Ascending aorta (tissue), 2 donors: ENCODE data around the gene GTPBP6. TPM values are rescaled to one million over a fixed set of nuclear protein-coding genes. Genes with fewer than 3 reads are reported as not detected.

ENCODE experiments used
- DNase-seq, 2 donors: peaks; one replicate each; pipeline ENCODE4 v3.0.0-alpha.2; 2019; ENCODE audit warnings: low spot score in 2 of 2
- H3K27ac ChIP-seq, 2 donors: fragments of 200-600 bp; sonication (generic); one replicate each; pipeline ENCODE4 v1.5.1; 2016 to 2017; ENCODE audit warnings: mild to moderate bottlenecking in 1 of 2
- H3K27me3 ChIP-seq: fragments of 200-600 bp; sonication (generic); one replicate; pipeline ENCODE4 v1.5.1; 2017
- H3K36me3 ChIP-seq, 2 donors: fragments of 200-600 bp; sonication (generic); one replicate each; pipeline ENCODE4 v1.5.1; 2016
- H3K4me1 ChIP-seq, 2 donors: fragments of 200-600 bp; sonication (generic); one replicate each; pipeline ENCODE4 v1.5.1; 2016 to 2017; ENCODE audit warnings: mild to moderate bottlenecking in 1 of 2
- H3K4me3 ChIP-seq, 2 donors: fragments of 200-600 bp; sonication (generic); one replicate each; pipeline ENCODE4 v1.5.1; 2016 to 2017; ENCODE audit warnings: mild to moderate bottlenecking in 1 of 2
- H3K9me3 ChIP-seq, 2 donors: fragments of 200-600 bp; sonication (generic); one replicate each; pipeline ENCODE4 v1.5.1; 2016
- CTCF ChIP-seq, 3 experiments: fragments of 200-600 bp in 2 of 3; fragments of 450-650 bp in 1 of 3; sonication (generic) in 2 of 3; IDR thresholded peaks; one replicate each; pipeline ENCODE4 v1.5.1; 2016 to 2019; ENCODE audit warnings: antibody characterized with exemption in 3 of 3, mild to moderate bottlenecking in 1 of 3, moderate library complexity in 1 of 3
- intact Hi-C: fragments of 100-400 bp; cut with DNase I; formaldehyde crosslinking; loops from one replicate; pipeline ENCODE4 v1.15.1; 2023
- total RNA-seq: library from RNA; depleted of rRNA; stranded (reverse); fragments of >200 nt; gene quantifications from one replicate; pipeline ENCODE4 v1.1.0, GENCODE V29; 2016

Gene GTPBP6
- total RNA-seq, 1 donor from 2014 or later, result 56.2 TPM

GRCh38 chrX:314781-315595 is 3.6 kb downstream of the GTPBP6 start:
- H3K27ac ChIP-seq, result no peak overlapping the region
- no peak for TF ChIP-seq CTCF (IDR thresholded peaks at IDR 0.05)
- peaks cover 0 to 8% of the 10 kb centered on the region in 2 donors for H3K4me1 ChIP-seq
- H3K36me3 ChIP-seq, result peaks cover 43 to 58% of the 10 kb centered on the region in 2 donors
- H3K4me3 ChIP-seq, result no peak overlapping the region
- no peaks in the 10 kb centered on the region for H3K9me3 ChIP-seq
- intact Hi-C loops, result no loop called here
- no peak for DNase-seq
- H3K27me3 ChIP-seq, result no peaks in the 10 kb centered on the region

GRCh38 chrX:314049-314448 is 4.5 kb downstream of the GTPBP6 start:
- H3K27me3 ChIP-seq, result no peaks in the 10 kb centered on the region
- intact Hi-C loops, result no loop called here
- H3K27ac ChIP-seq, result no peak overlapping the region
- no peak for TF ChIP-seq CTCF (IDR thresholded peaks at IDR 0.05)
- no peaks in the 10 kb centered on the region for H3K9me3 ChIP-seq
- H3K36me3 ChIP-seq, result peaks cover 47 to 63% of the 10 kb centered on the region in 2 donors
- no peak for DNase-seq
- H3K4me1 ChIP-seq, result no peaks in the 10 kb centered on the region
- no peak overlapping the region for H3K4me3 ChIP-seq

- H3K4me3 ChIP-seq, result no peak overlapping the region
- no peaks in the 10 kb centered on the region for H3K4me1 ChIP-seq
- no peak overlapping the region for H3K27ac ChIP-seq
- H3K27me3 ChIP-seq, result no peaks in the 10 kb centered on the region
- intact Hi-C loops, result no loop called here
- no peak for TF ChIP-seq CTCF (IDR thresholded peaks at IDR 0.05)
- no peak for DNase-seq
- no peaks in the 10 kb centered on the region for H3K9me3 ChIP-seq
- peaks cover 51 to 67% of the 10 kb centered on the region in 2 donors for H3K36me3 ChIP-seq
Measured at GRCh38 chrX:313546-313945, 5.0 kb downstream of the GTPBP6 start.

GRCh38 chrX:312621-313331 is 5.8 kb downstream of the GTPBP6 start:
- Histone ChIP-seq H3K27me3 (no peaks in the 10 kb centered on the region), H3K4me3 (no peak overlapping the region), H3K9me3 (no peaks in the 10 kb centered on the region), H3K36me3 (peaks cover 56 to 71% of the 10 kb centered on the region in 2 donors), H3K27ac (no peak overlapping the region), H3K4me1 (no peaks in the 10 kb centered on the region)
- no peak for TF ChIP-seq CTCF (IDR thresholded peaks at IDR 0.05)
- intact Hi-C loops, result no loop called here
- no peak for DNase-seq

GRCh38 chrX:311156-312129 is 7.2 kb downstream of the GTPBP6 start:
- H3K36me3 ChIP-seq, result peaks cover 68 to 79% of the 10 kb centered on the region in 2 donors

More at GRCh38 chrX:311156-312129, 7.2 kb downstream of the GTPBP6 start:
- Histone ChIP-seq H3K4me3 (no peak overlapping the region), H3K27me3 (no peaks in the 10 kb centered on the region), H3K4me1 (no peaks in the 10 kb centered on the region), H3K27ac (no peak overlapping the region), H3K9me3 (no peaks in the 10 kb centered on the region)
- DNase-seq, result no peak
- no peak for TF ChIP-seq CTCF (IDR thresholded peaks at IDR 0.05)
- intact Hi-C loops, result no loop called here
